ENCODE measurements around the gene PRSS8.

Gene PRSS8

GRCh38 chr16:31134091-31134571 lies 1.4 kb downstream of the PRSS8 start:
- peak overlapping the region; percentile 91 for H3K27ac ChIP-seq (ENCODE audit: low read depth, low read length)
- no peaks in the 10 kb centered on the region for H3K9me3 ChIP-seq (ENCODE audit: control insufficient read depth, insufficient read depth, low read length)
- H3K9ac ChIP-seq (ENCODE audit: low read depth, low read length), result no peak overlapping the region
- peaks cover 40% of the 10 kb centered on the region for H3K4me1 ChIP-seq (ENCODE audit: control insufficient read depth, insufficient read depth, low read length)
- H3K36me3 ChIP-seq (ENCODE audit: control insufficient read depth, insufficient read depth, low read length), result peaks cover 25% of the 10 kb centered on the region
- peak overlapping the region; percentile 78 for H3K4me3 ChIP-seq (ENCODE audit: low read depth, low read length)
- H3K27me3 ChIP-seq (ENCODE audit: control insufficient read depth, insufficient read depth, low read length), result no peaks in the 10 kb centered on the region

GRCh38 chr16:31133046-31133501 lies 2.5 kb downstream of the PRSS8 start:
- H3K36me3 ChIP-seq (ENCODE audit: control insufficient read depth, insufficient read depth, low read length), result peaks cover 25% of the 10 kb centered on the region
- H3K27me3 ChIP-seq (ENCODE audit: control insufficient read depth, insufficient read depth, low read length), result no peaks in the 10 kb centered on the region
- no peak overlapping the region for H3K27ac ChIP-seq (ENCODE audit: low read depth, low read length)
- no peaks in the 10 kb centered on the region for H3K9me3 ChIP-seq (ENCODE audit: control insufficient read depth, insufficient read depth, low read length)
- H3K9ac ChIP-seq (ENCODE audit: low read depth, low read length), result no peak overlapping the region
- H3K4me1 ChIP-seq (ENCODE audit: control insufficient read depth, insufficient read depth, low read length), result peaks cover 30% of the 10 kb centered on the region
- no peak overlapping the region for H3K4me3 ChIP-seq (ENCODE audit: low read depth, low read length)

- Histone ChIP-seq H3K4me1 (ENCODE audit: control insufficient read depth, insufficient read depth, low read length) (peaks cover 30% of the 10 kb centered on the region), H3K27me3 (ENCODE audit: control insufficient read depth, insufficient read depth, low read length) (no peaks in the 10 kb centered on the region), H3K36me3 (ENCODE audit: control insufficient read depth, insufficient read depth, low read length) (peaks cover 30% of the 10 kb centered on the region), H3K27ac (ENCODE audit: low read depth, low read length) (no peak overlapping the region), H3K4me3 (ENCODE audit: low read depth, low read length) (no peak overlapping the region), H3K9me3 (ENCODE audit: control insufficient read depth, insufficient read depth, low read length) (no peaks in the 10 kb centered on the region), H3K9ac (ENCODE audit: low read depth, low read length) (no peak overlapping the region)
These were observed 3.1 kb downstream of the PRSS8 start for GRCh38 chr16:31132303-31132979.

GRCh38 chr16:31131841-31132271 lies 3.7 kb downstream of the PRSS8 start:
- Histone ChIP-seq H3K27me3 (ENCODE audit: control insufficient read depth, insufficient read depth, low read length) (no peaks in the 10 kb centered on the region), H3K4me3 (ENCODE audit: low read depth, low read length) (no peak overlapping the region), H3K36me3 (ENCODE audit: control insufficient read depth, insufficient read depth, low read length) (peaks cover 31% of the 10 kb centered on the region), H3K4me1 (ENCODE audit: control insufficient read depth, insufficient read depth, low read length) (peaks cover 30% of the 10 kb centered on the region), H3K9ac (ENCODE audit: low read depth, low read length) (no peak overlapping the region), H3K27ac (ENCODE audit: low read depth, low read length) (no peak overlapping the region), H3K9me3 (ENCODE audit: control insufficient read depth, insufficient read depth, low read length) (no peaks in the 10 kb centered on the region)

GRCh38 chr16:31131416-31131815 lies 4.1 kb downstream of the PRSS8 start:
- peaks cover 30% of the 10 kb centered on the region for H3K4me1 ChIP-seq (ENCODE audit: control insufficient read depth, insufficient read depth, low read length)
- no peaks in the 10 kb centered on the region for H3K27me3 ChIP-seq (ENCODE audit: control insufficient read depth, insufficient read depth, low read length)
- H3K9ac ChIP-seq (ENCODE audit: low read depth, low read length), result no peak overlapping the region
- H3K4me3 ChIP-seq (ENCODE audit: low read depth, low read length), result no peak overlapping the region
- peaks cover 31% of the 10 kb centered on the region for H3K36me3 ChIP-seq (ENCODE audit: control insufficient read depth, insufficient read depth, low read length)
- H3K9me3 ChIP-seq (ENCODE audit: control insufficient read depth, insufficient read depth, low read length), result no peaks in the 10 kb centered on the region
- H3K27ac ChIP-seq (ENCODE audit: low read depth, low read length), result peak overlapping the region; percentile 57

GRCh38 chr16:31130899-31131298 lies 4.6 kb downstream of the PRSS8 start:
- H3K9me3 ChIP-seq (ENCODE audit: control insufficient read depth, insufficient read depth, low read length), result no peaks in the 10 kb centered on the region
- H3K27ac ChIP-seq (ENCODE audit: low read depth, low read length), result peak overlapping the region; percentile 57
- H3K27me3 ChIP-seq (ENCODE audit: control insufficient read depth, insufficient read depth, low read length), result no peaks in the 10 kb centered on the region
- H3K9ac ChIP-seq (ENCODE audit: low read depth, low read length), result no peak overlapping the region
- peaks cover 27% of the 10 kb centered on the region for H3K4me1 ChIP-seq (ENCODE audit: control insufficient read depth, insufficient read depth, low read length)
- no peak overlapping the region for H3K4me3 ChIP-seq (ENCODE audit: low read depth, low read length)
- peaks cover 31% of the 10 kb centered on the region for H3K36me3 ChIP-seq (ENCODE audit: control insufficient read depth, insufficient read depth, low read length)

- peaks cover 25% of the 10 kb centered on the region for H3K4me1 ChIP-seq (ENCODE audit: control insufficient read depth, insufficient read depth, low read length)
- no peaks in the 10 kb centered on the region for H3K27me3 ChIP-seq (ENCODE audit: control insufficient read depth, insufficient read depth, low read length)
- H3K36me3 ChIP-seq (ENCODE audit: control insufficient read depth, insufficient read depth, low read length), result peaks cover 31% of the 10 kb centered on the region
- H3K9me3 ChIP-seq (ENCODE audit: control insufficient read depth, insufficient read depth, low read length), result no peaks in the 10 kb centered on the region
- H3K4me3 ChIP-seq (ENCODE audit: low read depth, low read length), result no peak overlapping the region
- no peak overlapping the region for H3K27ac ChIP-seq (ENCODE audit: low read depth, low read length)
- no peak overlapping the region for H3K9ac ChIP-seq (ENCODE audit: low read depth, low read length)
These were observed 5.1 kb downstream of the PRSS8 start for GRCh38 chr16:31130336-31130891.

GRCh38 chr16:31129568-31130335 lies 5.8 kb downstream of the PRSS8 start:
- Histone ChIP-seq H3K9ac (ENCODE audit: low read depth, low read length) (no peak overlapping the region), H3K4me1 (ENCODE audit: control insufficient read depth, insufficient read depth, low read length) (peaks cover 25% of the 10 kb centered on the region), H3K9me3 (ENCODE audit: control insufficient read depth, insufficient read depth, low read length) (no peaks in the 10 kb centered on the region), H3K27me3 (ENCODE audit: control insufficient read depth, insufficient read depth, low read length) (no peaks in the 10 kb centered on the region), H3K27ac (ENCODE audit: low read depth, low read length) (no peak overlapping the region), H3K36me3 (ENCODE audit: control insufficient read depth, insufficient read depth, low read length) (peaks cover 31% of the 10 kb centered on the region), H3K4me3 (ENCODE audit: low read depth, low read length) (no peak overlapping the region)

GRCh38 chr16:31128711-31129567 lies 6.6 kb downstream of the PRSS8 start:
- Histone ChIP-seq H3K9me3 (ENCODE audit: control insufficient read depth, insufficient read depth, low read length) (no peaks in the 10 kb centered on the region), H3K4me3 (ENCODE audit: low read depth, low read length) (no peak overlapping the region), H3K4me1 (ENCODE audit: control insufficient read depth, insufficient read depth, low read length) (peaks cover 18% of the 10 kb centered on the region), H3K36me3 (ENCODE audit: control insufficient read depth, insufficient read depth, low read length) (peaks cover 34% of the 10 kb centered on the region), H3K9ac (ENCODE audit: low read depth, low read length) (no peak overlapping the region), H3K27ac (ENCODE audit: low read depth, low read length) (no peak overlapping the region), H3K27me3 (ENCODE audit: control insufficient read depth, insufficient read depth, low read length) (no peaks in the 10 kb centered on the region)

- no peaks in the 10 kb centered on the region for H3K27me3 ChIP-seq (ENCODE audit: control insufficient read depth, insufficient read depth, low read length)
- peaks cover 9% of the 10 kb centered on the region; the same call in 1 of the 2 replicates for H3K4me1 ChIP-seq (ENCODE audit: control insufficient read depth, insufficient read depth, low read length)
- peaks cover 29% of the 10 kb centered on the region for H3K36me3 ChIP-seq (ENCODE audit: control insufficient read depth, insufficient read depth, low read length)
- no peak overlapping the region for H3K27ac ChIP-seq (ENCODE audit: low read depth, low read length)
- H3K9ac ChIP-seq (ENCODE audit: low read depth, low read length), result no peak overlapping the region
- H3K9me3 ChIP-seq (ENCODE audit: control insufficient read depth, insufficient read depth, low read length), result no peaks in the 10 kb centered on the region
- H3K4me3 ChIP-seq (ENCODE audit: low read depth, low read length), result no peak overlapping the region
These were observed 8.3 kb downstream of the PRSS8 start for GRCh38 chr16:31127182-31127581.

Measured in HUES48 (cell line).